Upper lobe of left lung (tissue), 4 donors: ENCODE data around the gene OR51D1.

ENCODE experiments used
- EP300 ChIP-seq, 4 donors: sonication (generic); formaldehyde crosslinking; IDR thresholded peaks; one replicate each; pipeline ENCODE4 v1.5.1; 2017; ENCODE audit warnings: antibody characterized with exemption in 4 of 4, control low read depth in 2 of 4
- POLR2AphosphoS5 ChIP-seq, 2 donors: sonication (generic); formaldehyde crosslinking; IDR thresholded peaks; one replicate each; pipeline ENCODE4 v1.5.1; 2017; ENCODE audit warnings: antibody characterized with exemption in 2 of 2

- no peak for TF ChIP-seq POLR2AphosphoS5 (IDR thresholded peaks at IDR 0.05)
- TF ChIP-seq EP300 (IDR thresholded peaks at IDR 0.05), result no peak
These were observed at the start of gene OR51D1 for GRCh38 chr11:4636962-4637661.
